Measurements from ENCODE around the gene FKBP5.
"Not testable (repeated sequence)": the region's sequence is repeated elsewhere in the genome, so short reads cannot be mapped to it uniquely, and the experiment has no call there.

The FKBP5 gene

GRCh38 chr6:35688605-35689322 lies at the start of gene FKBP5:
Gene FKBP5, minus strand, starts transcription at chr6:35688915. Its CDS starts 46,091 bp downstream, at chr6:35642824.
- peak; percentile 86 for DNase-seq (ENCODE audit: low spot score)

- DNase-seq (ENCODE audit: low spot score), result peak; percentile 79
Measured at GRCh38 chr6:35737413-35738211, 48.9 kb upstream of the FKBP5 start.

- DNase-seq (ENCODE audit: low spot score), result no peak
Measured at GRCh38 chr6:35736982-35737412, 48.3 kb upstream of the FKBP5 start, which contains the start of gene ARMC12. Gene ARMC12, plus strand, starts transcription at chr6:35737032. Its CDS starts 77 bp downstream, at chr6:35737109.

GRCh38 chr6:35736253-35736894 lies 47.7 kb upstream of the FKBP5 start:
- peak; percentile 90 for DNase-seq (ENCODE audit: low spot score)

GRCh38 chr6:35735452-35735851 lies 46.7 kb upstream of the FKBP5 start:
- no peak for DNase-seq (ENCODE audit: low spot score)

GRCh38 chr6:35734319-35734718 lies 45.6 kb upstream of the FKBP5 start:
- DNase-seq (ENCODE audit: low spot score), result not testable (repeated sequence)

GRCh38 chr6:35733633-35734032 lies 44.9 kb upstream of the FKBP5 start:
- no peak for DNase-seq (ENCODE audit: low spot score)

GRCh38 chr6:35731736-35732532 lies 43.2 kb upstream of the FKBP5 start:
- DNase-seq (ENCODE audit: low spot score), result peak; percentile 91

- peak; percentile 87 for DNase-seq (ENCODE audit: low spot score)
Measured at GRCh38 chr6:35731414-35731735, 42.7 kb upstream of the FKBP5 start.

- DNase-seq (ENCODE audit: low spot score), result no peak
Measured at GRCh38 chr6:35730745-35731413, 42.2 kb upstream of the FKBP5 start.

- no peak for DNase-seq (ENCODE audit: low spot score)
Measured at GRCh38 chr6:35729722-35730121, 41.0 kb upstream of the FKBP5 start.

GRCh38 chr6:35728683-35729678 lies 40.3 kb upstream of the FKBP5 start:
- peak; percentile 42 for DNase-seq (ENCODE audit: low spot score)

- DNase-seq (ENCODE audit: low spot score), result peak; percentile 91
Measured at GRCh38 chr6:35727935-35728682, 39.4 kb upstream of the FKBP5 start.

- no peak for DNase-seq (ENCODE audit: low spot score)
Measured at GRCh38 chr6:35727231-35727934, 38.7 kb upstream of the FKBP5 start.

GRCh38 chr6:35725721-35726438 lies 37.2 kb upstream of the FKBP5 start:
- no peak for DNase-seq (ENCODE audit: low spot score)

- no peak for DNase-seq (ENCODE audit: low spot score)
Measured at GRCh38 chr6:35725081-35725708, 36.5 kb upstream of the FKBP5 start.

- no peak for DNase-seq (ENCODE audit: low spot score)
Measured at GRCh38 chr6:35724471-35724870, 35.8 kb upstream of the FKBP5 start.

GRCh38 chr6:35724059-35724458 lies 35.3 kb upstream of the FKBP5 start:
- DNase-seq (ENCODE audit: low spot score), result no peak
